Measurements from ENCODE around the gene FGFR2. TPM values are rescaled to one million over a fixed set of nuclear protein-coding genes. Genes with fewer than 3 reads are reported as not detected.

Gene FGFR2
- total and polyA plus RNA-seq, 9 of the 15 experiments (the other 6 are each of a cell fraction or from before 2014, with no cell fraction given), result 0.20 TPM; not detected in 8

DNA sequence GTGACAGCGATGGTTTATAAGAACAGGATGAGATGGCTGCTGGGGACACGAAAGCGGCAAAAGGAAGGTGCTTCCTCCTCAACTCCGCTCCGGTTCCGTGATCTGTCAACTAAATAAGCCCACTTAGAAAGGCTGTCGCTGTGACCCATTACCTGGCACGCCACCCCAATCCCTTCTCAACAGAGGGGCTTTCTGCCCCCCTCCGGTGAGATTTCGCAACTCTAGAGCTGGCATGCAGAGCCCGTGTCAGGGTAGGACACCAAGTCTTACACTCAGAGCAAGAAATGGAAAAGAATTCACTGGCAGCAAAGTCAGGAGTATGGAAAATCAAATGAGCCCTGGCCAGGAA lies 66.4 kb downstream of the FGFR2 start (continued):
- TF ChIP-seq SAP30 (IDR thresholded peaks at IDR 0.05; ENCODE audit: borderline replicate concordance, insufficient read depth, low read depth, low read length, poor library complexity, severe bottlenecking), result no peak
- TF ChIP-seq CTCF (IDR thresholded peaks at IDR 0.05 in 2 of 3, conservative IDR thresholded peaks at IDR 0.05 in 1 of 3; ENCODE audit: insufficient read depth in 2 of 3, low read depth in 1 of 3, low read length in 3 of 3), result no peak
- no peak for TF ChIP-seq ID3 (CRISPR knock-in tag; IDR thresholded peaks at IDR 0.05)
- TF ChIP-seq ID3 (tag; IDR thresholded peaks at IDR 0.05), result no peak
- TF ChIP-seq TAF15 (IDR thresholded peaks at IDR 0.05; ENCODE audit: low read depth, low read length), result no peak

DNA sequence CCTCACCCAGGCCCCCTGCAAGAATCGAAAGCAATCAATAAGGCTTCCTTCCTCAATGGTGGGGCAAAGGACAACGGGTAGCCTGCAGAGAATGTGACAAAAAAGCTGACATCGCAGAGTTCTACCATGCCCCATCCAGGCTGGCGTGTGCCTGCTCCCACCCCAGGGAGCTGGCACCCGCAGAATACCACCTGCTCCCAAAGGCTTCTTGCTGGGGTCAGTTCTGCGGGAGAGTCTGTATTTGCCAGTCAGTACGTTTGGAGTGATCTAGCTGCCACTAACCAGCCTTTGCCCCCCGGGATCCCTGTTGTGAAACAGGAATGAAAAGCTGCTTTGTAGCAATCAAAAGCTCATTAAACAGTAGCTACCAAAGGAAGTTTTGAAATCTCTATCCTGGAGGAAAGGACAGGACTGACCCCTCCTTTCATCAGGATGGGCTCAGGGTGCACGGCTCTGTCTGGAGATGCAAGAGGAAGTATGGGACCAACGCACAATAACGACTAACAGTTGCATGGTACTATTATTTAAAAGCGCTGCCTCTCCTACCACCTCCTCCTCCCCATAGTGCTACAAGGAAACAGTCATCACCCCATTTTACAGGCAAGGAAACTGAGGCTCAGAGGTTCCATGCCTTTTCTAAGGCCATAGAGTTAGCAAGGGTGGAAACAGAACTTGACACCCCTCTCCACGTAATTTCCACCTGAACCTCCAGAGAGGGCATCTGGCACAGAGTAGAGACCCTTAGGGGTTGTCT lies 67.0 kb downstream of the FGFR2 start:
- intact Hi-C loops (cut with micrococcal nuclease), result no loop called here
- POLR2A ChIA-PET, result no interaction called here
- H3K4me3 ChIP-seq, result no peak overlapping the region
- no peaks in the 10 kb centered on the region for H3K9me3 ChIP-seq (replicated peaks; ENCODE audit: control insufficient read depth, insufficient read depth, low read depth, low read length)
- no peaks in the 10 kb centered on the region for H3K4me1 ChIP-seq (replicated peaks in 1 of 2; ENCODE audit: control insufficient read depth in 2 of 2, insufficient read depth in 2 of 2, low read length in 2 of 2)
- H3K27me3 ChIP-seq (ENCODE audit: control insufficient read depth in 2 of 2, insufficient read depth in 2 of 2, low read length in 2 of 2), result peaks cover 2 to 16% of the 10 kb centered on the region in 2 experiments; a peak in 2 of 5 replicates
- FAIRE-seq (no peak), DNase-seq (ENCODE audit: extremely low read depth in 1 of 4, low spot score in 3 of 4) (no peak), ATAC-seq (no peak)
- no peaks in the 10 kb centered on the region for H3K79me2 ChIP-seq (ENCODE audit: control insufficient read depth, insufficient read depth, low read length)
- no peaks in the 10 kb centered on the region for H3K9me1 ChIP-seq (ENCODE audit: control insufficient read depth, insufficient read depth, low read length)
- BruUV-seq (replicated peaks), result no TSS peak
- H3K4me2 ChIP-seq (ENCODE audit: insufficient read depth, low read length), result no peak overlapping the region
- no peaks in the 10 kb centered on the region; the same call in 1 of the 2 replicates for H4K20me1 ChIP-seq (replicated peaks; ENCODE audit: control insufficient read depth, insufficient read depth, low read length)
- in situ Hi-C loops (cut with MboI), result no loop called here
- H3K27ac ChIP-seq (ENCODE audit: extremely low read depth, low read depth, low read length), result no peak overlapping the region
- no peak overlapping the region for H2AFZ ChIP-seq (ENCODE audit: low read depth, low read length)
- no peak overlapping the region for H3K9ac ChIP-seq (ENCODE audit: insufficient read depth in 1 of 2, low read depth in 2 of 2, low read length in 2 of 2)
- WGBS (ENCODE audit: insufficient coverage, low coverage, missing lambda C conversion rate), result 0% methylated on average over 11 of the region's 13 CpGs
- CTCF ChIA-PET (ENCODE audit: low intra/inter-chr PET ratio), result no interaction called here
- H3K36me3 ChIP-seq (ENCODE audit: control insufficient read depth, insufficient read depth, low read length), result no peaks in the 10 kb centered on the region
- TF ChIP-seq HCFC1 (IDR thresholded peaks at IDR 0.05; ENCODE audit: low read depth, low read length) (no peak), ZNF436 (CRISPR knock-in tag; IDR thresholded peaks at IDR 0.05) (no peak), ZNF143 (CRISPR knock-in tag; IDR thresholded peaks at IDR 0.05) (no peak), TEAD4 (IDR thresholded peaks at IDR 0.05; ENCODE audit: low read length) (no peak), TEAD4 (CRISPR knock-in tag; IDR thresholded peaks at IDR 0.05; ENCODE audit: borderline replicate concordance) (no peak), CHD1 (IDR thresholded peaks at IDR 0.05; ENCODE audit: low read length) (no peak), BMI1 (IDR thresholded peaks at IDR 0.05; ENCODE audit: low read length) (no peak), PRMT5 (CRISPR knock-in tag; IDR thresholded peaks at IDR 0.05) (no peak), MAX (CRISPR knock-in tag; IDR thresholded peaks at IDR 0.05) (no peak), YBX1 (IDR thresholded peaks at IDR 0.05) (no peak), SAP30 (IDR thresholded peaks at IDR 0.05; ENCODE audit: borderline replicate concordance, insufficient read depth, low read depth, low read length, poor library complexity, severe bottlenecking) (no peak), KHSRP (IDR thresholded peaks at IDR 0.05) (no peak), MEIS2 (IDR thresholded peaks at IDR 0.05; ENCODE audit: partially characterized antibody) (no peak), BRF2 (IDR thresholded peaks at IDR 0.05; ENCODE audit: borderline replicate concordance, insufficient read depth, insufficient read length) (no peak)
